GM23338 (cell line): ENCODE data around the gene GPSM1. TPM values are rescaled to one million over a fixed set of nuclear protein-coding genes. Genes with fewer than 3 reads are reported as not detected.
A peak's percentile ranks its signal among the peaks of the same experiment; 100 is the strongest.

Experiments used
- ATAC-seq: fragments of 200-7000 bp; cut with Tn5 transposase; 3 replicates; pipeline ENCODE4 v1.9.1; 2020
- DNase-seq: peaks from one replicate; pipeline ENCODE4 v3.0.0-alpha.2; 2015; ENCODE audit warnings: low spot score
- H2AFZ ChIP-seq: fragments of 200-600 bp; sonication (generic); 2 replicates; pipeline ENCODE4 v1.8.0; 2016; ENCODE audit warnings: antibody characterized with exemption, mild to moderate bottlenecking, moderate library complexity
- H3F3A ChIP-seq: fragments of 200-600 bp; sonication (generic); replicated peaks from 2 replicates; pipeline ENCODE4 v1.8.0; 2017; ENCODE audit warnings: antibody characterized with exemption, mixed run types, low read depth
- H3K27ac ChIP-seq: fragments of 200-600 bp; sonication (generic); 2 replicates; pipeline ENCODE4 v1.6.1; 2016; ENCODE audit warnings: low read depth
- H3K27me3 ChIP-seq: fragments of 200-600 bp; sonication (generic); 2 replicates; pipeline ENCODE4 v1.8.0; 2016; ENCODE audit warnings: mild to moderate bottlenecking, mixed run types, moderate library complexity; ENCODE audit not compliant: insufficient read depth
- H3K36me3 ChIP-seq: fragments of 200-600 bp; sonication (generic); 2 replicates; pipeline ENCODE4 v1.8.0; 2016; ENCODE audit warnings: mild to moderate bottlenecking; ENCODE audit not compliant: insufficient read depth
- H3K4me1 ChIP-seq: fragments of 200-600 bp; sonication (generic); 2 replicates; pipeline ENCODE4 v1.8.0; 2016; ENCODE audit warnings: mild to moderate bottlenecking, moderate library complexity; ENCODE audit not compliant: insufficient read depth
- H3K4me2 ChIP-seq: fragments of 200-600 bp; sonication (generic); 2 replicates; pipeline ENCODE4 v1.7.1; 2017; ENCODE audit warnings: mixed run types
- H3K4me3 ChIP-seq: fragments of 200-600 bp; sonication (generic); 2 replicates; pipeline ENCODE4 v1.6.1; 2016; ENCODE audit warnings: mixed run types
- H3K79me2 ChIP-seq: fragments of 200-600 bp; sonication (generic); replicated peaks from 2 replicates; pipeline ENCODE4 v1.8.0; 2017; ENCODE audit warnings: mild to moderate bottlenecking; ENCODE audit not compliant: insufficient read depth
- H3K9me2 ChIP-seq: fragments of 200-600 bp; sonication (generic); 2 replicates; pipeline ENCODE4 v1.8.0; 2017; ENCODE audit not compliant: insufficient read depth
- H4K20me1 ChIP-seq: fragments of 200-600 bp; sonication (generic); replicated peaks from 2 replicates; pipeline ENCODE4 v1.8.0; 2017; ENCODE audit warnings: mild to moderate bottlenecking; ENCODE audit not compliant: insufficient read depth
- H3K27ac Mint-ChIP-seq: 2 replicates; pipeline ENCODE4 v1.8.0; 2020; ENCODE audit warnings: inconsistent platforms, mild to moderate bottlenecking, moderate library complexity, mixed read lengths
- H3K27me3 Mint-ChIP-seq: 3 replicates; pipeline ENCODE4 v1.8.0; 2022; ENCODE audit warnings: low read depth, mild to moderate bottlenecking, moderate library complexity, mixed read lengths, inconsistent platforms; ENCODE audit not compliant: insufficient read depth, poor library complexity
- H3K36me3 Mint-ChIP-seq: 3 replicates; pipeline ENCODE4 v1.8.0; 2021; ENCODE audit warnings: low read depth, mild to moderate bottlenecking, inconsistent platforms, moderate library complexity, mixed read lengths
- H3K4me1 Mint-ChIP-seq: 3 replicates; pipeline ENCODE4 v1.8.0; 2020; ENCODE audit warnings: mild to moderate bottlenecking, inconsistent platforms, mixed read lengths
- H3K4me3 Mint-ChIP-seq: 3 replicates; pipeline ENCODE4 v1.8.0; 2021; ENCODE audit warnings: moderate library complexity, mild to moderate bottlenecking, inconsistent platforms, mixed read lengths
- H3K9me3 Mint-ChIP-seq: 3 replicates; pipeline ENCODE4 v1.8.0; 2020; ENCODE audit warnings: moderate library complexity, mild to moderate bottlenecking, inconsistent platforms, mixed read lengths
- CREB1 ChIP-seq: fragments of 250-450 bp; sonication (Bioruptor Pico); IDR thresholded peaks from 2 replicates; pipeline ENCODE4 v1.5.0; 2020; ENCODE audit warnings: low read depth, mild to moderate bottlenecking, moderate library complexity
- EZH2 ChIP-seq: fragments of 200-600 bp; sonication (generic); IDR thresholded peaks from one replicate; pipeline ENCODE4 v1.8.0; 2017; ENCODE audit warnings: antibody characterized with exemption, mild to moderate bottlenecking, low read depth; ENCODE audit not compliant: unreplicated experiment
- EZH2phosphoT487 ChIP-seq: fragments of 200-600 bp; sonication (generic); IDR thresholded peaks from one replicate; pipeline ENCODE4 v1.8.1; 2018; ENCODE audit warnings: antibody characterized with exemption; ENCODE audit not compliant: unreplicated experiment
- JUNB ChIP-seq: IDR thresholded peaks from one replicate; pipeline ENCODE4 v1.6.1; 2016; ENCODE audit warnings: antibody characterized with exemption; ENCODE audit not compliant: unreplicated experiment
- NANOG ChIP-seq: IDR thresholded peaks from 2 replicates; pipeline ENCODE4 v1.6.1; 2016; ENCODE audit warnings: antibody characterized with exemption, borderline replicate concordance
- POLR2AphosphoS5 ChIP-seq: IDR thresholded peaks from 2 replicates; pipeline ENCODE4 v1.6.1; 2016; ENCODE audit warnings: antibody characterized with exemption, low read depth
- STAT1 ChIP-seq: IDR thresholded peaks from one replicate; pipeline ENCODE4 v1.6.1; 2016; ENCODE audit warnings: antibody characterized with exemption; ENCODE audit not compliant: unreplicated experiment
- ZNF331 ChIP-seq: fragments of 250-450 bp; sonication (Bioruptor Pico); IDR thresholded peaks from 2 replicates; pipeline ENCODE4 v1.5.0; 2020; ENCODE audit warnings: low read depth, mild to moderate bottlenecking, moderate library complexity
- polyA plus RNA-seq: library from polyadenylated mRNA; unstranded; fragments of >200 nt; fragmentation: Nextera tagmentation; extraction: Ambion mirVana; gene quantifications from 2 replicates; pipeline ENCODE4 v1.2.1, GENCODE V29; 2016
- total RNA-seq: library from RNA; depleted of rRNA; stranded (reverse); fragments of >200 nt; shearing (Covaris generic); gene quantifications from 2 replicates; pipeline ENCODE4 v1.2.3, GENCODE V29; 2014
- TF ChIP-seq, protein P1 (sequence below): IDR thresholded peaks from one replicate; pipeline ENCODE4 v1.6.1; 2018; ENCODE audit warnings: antibody characterized with exemption; ENCODE audit not compliant: unreplicated experiment
- TF ChIP-seq, protein P2 (sequence below), 2 experiments: fragments of 200-600 bp in 1 of 2; sonication (generic) in 1 of 2; conservative IDR thresholded peaks; 2 replicates each; pipeline versions ENCODE4 v1.5.1 to v1.6.1; 2016 to 2017; ENCODE audit warnings: antibody characterized with exemption in 2 of 2, low read depth in 2 of 2, mild to moderate bottlenecking in 2 of 2, moderate library complexity in 1 of 2
- TF ChIP-seq, protein P3 (sequence below): IDR thresholded peaks from 2 replicates; pipeline ENCODE4 v1.6.1; 2016; ENCODE audit warnings: antibody characterized with exemption
- TF ChIP-seq, protein P4 (sequence below): fragments of 250-450 bp; sonication (Bioruptor Pico); IDR thresholded peaks from 2 replicates; pipeline ENCODE4 v1.5.0; 2020; ENCODE audit warnings: mild to moderate bottlenecking, moderate library complexity

GPSM1 gene
- total and polyA plus RNA-seq, 2 experiments from 2014 or later = 4.8 to 23.2 TPM

DNA sequence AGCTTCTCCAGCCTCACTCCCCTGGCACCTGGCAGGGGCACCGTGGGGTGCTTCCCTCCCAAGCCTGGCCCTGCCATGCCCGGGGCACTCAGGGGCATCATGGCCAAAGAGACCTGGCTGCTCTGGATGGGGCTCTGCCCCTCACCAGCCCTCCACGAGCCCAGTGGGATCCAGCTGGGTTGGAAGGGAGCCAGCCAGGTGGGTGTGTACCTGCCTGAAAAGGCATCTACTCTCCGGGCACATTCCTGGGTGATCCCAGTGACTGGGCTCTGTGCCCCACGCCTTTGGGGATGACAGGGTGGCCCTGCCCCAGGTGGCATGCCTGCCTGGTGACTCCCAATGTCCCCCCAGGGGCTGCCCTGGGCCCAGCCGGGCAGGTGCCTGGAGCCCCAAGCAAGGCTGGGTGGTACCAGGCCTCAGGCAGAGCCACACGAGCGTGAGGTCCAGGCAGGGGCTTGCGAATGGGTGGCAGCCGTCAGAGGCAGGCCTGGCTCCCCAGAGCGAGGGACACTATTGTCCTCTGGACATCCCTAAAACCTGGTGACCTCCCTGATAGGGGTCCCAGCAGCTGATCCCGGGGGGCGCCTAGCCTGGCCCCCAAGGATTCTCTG is 777 bp downstream of the GPSM1 start (continued):
- TF ChIP-seq, protein P1, sequence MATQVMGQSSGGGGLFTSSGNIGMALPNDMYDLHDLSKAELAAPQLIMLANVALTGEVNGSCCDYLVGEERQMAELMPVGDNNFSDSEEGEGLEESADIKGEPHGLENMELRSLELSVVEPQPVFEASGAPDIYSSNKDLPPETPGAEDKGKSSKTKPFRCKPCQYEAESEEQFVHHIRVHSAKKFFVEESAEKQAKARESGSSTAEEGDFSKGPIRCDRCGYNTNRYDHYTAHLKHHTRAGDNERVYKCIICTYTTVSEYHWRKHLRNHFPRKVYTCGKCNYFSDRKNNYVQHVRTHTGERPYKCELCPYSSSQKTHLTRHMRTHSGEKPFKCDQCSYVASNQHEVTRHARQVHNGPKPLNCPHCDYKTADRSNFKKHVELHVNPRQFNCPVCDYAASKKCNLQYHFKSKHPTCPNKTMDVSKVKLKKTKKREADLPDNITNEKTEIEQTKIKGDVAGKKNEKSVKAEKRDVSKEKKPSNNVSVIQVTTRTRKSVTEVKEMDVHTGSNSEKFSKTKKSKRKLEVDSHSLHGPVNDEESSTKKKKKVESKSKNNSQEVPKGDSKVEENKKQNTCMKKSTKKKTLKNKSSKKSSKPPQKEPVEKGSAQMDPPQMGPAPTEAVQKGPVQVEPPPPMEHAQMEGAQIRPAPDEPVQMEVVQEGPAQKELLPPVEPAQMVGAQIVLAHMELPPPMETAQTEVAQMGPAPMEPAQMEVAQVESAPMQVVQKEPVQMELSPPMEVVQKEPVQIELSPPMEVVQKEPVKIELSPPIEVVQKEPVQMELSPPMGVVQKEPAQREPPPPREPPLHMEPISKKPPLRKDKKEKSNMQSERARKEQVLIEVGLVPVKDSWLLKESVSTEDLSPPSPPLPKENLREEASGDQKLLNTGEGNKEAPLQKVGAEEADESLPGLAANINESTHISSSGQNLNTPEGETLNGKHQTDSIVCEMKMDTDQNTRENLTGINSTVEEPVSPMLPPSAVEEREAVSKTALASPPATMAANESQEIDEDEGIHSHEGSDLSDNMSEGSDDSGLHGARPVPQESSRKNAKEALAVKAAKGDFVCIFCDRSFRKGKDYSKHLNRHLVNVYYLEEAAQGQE = no peak
- TF ChIP-seq EZH2 (no peak), JUNB (no peak), ZNF331 (CRISPR knock-in tag) (no peak), POLR2AphosphoS5 (no peak), NANOG (no peak), CREB1 (CRISPR knock-in tag) (no peak), STAT1 (no peak)
- TF ChIP-seq, protein P2, sequence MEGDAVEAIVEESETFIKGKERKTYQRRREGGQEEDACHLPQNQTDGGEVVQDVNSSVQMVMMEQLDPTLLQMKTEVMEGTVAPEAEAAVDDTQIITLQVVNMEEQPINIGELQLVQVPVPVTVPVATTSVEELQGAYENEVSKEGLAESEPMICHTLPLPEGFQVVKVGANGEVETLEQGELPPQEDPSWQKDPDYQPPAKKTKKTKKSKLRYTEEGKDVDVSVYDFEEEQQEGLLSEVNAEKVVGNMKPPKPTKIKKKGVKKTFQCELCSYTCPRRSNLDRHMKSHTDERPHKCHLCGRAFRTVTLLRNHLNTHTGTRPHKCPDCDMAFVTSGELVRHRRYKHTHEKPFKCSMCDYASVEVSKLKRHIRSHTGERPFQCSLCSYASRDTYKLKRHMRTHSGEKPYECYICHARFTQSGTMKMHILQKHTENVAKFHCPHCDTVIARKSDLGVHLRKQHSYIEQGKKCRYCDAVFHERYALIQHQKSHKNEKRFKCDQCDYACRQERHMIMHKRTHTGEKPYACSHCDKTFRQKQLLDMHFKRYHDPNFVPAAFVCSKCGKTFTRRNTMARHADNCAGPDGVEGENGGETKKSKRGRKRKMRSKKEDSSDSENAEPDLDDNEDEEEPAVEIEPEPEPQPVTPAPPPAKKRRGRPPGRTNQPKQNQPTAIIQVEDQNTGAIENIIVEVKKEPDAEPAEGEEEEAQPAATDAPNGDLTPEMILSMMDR (conservative IDR thresholded peaks at IDR 0.05; ENCODE audit: low read depth in 2 of 2) = no peak
- TF ChIP-seq, protein P3, sequence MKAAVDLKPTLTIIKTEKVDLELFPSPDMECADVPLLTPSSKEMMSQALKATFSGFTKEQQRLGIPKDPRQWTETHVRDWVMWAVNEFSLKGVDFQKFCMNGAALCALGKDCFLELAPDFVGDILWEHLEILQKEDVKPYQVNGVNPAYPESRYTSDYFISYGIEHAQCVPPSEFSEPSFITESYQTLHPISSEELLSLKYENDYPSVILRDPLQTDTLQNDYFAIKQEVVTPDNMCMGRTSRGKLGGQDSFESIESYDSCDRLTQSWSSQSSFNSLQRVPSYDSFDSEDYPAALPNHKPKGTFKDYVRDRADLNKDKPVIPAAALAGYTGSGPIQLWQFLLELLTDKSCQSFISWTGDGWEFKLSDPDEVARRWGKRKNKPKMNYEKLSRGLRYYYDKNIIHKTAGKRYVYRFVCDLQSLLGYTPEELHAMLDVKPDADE = no peak

DNA sequence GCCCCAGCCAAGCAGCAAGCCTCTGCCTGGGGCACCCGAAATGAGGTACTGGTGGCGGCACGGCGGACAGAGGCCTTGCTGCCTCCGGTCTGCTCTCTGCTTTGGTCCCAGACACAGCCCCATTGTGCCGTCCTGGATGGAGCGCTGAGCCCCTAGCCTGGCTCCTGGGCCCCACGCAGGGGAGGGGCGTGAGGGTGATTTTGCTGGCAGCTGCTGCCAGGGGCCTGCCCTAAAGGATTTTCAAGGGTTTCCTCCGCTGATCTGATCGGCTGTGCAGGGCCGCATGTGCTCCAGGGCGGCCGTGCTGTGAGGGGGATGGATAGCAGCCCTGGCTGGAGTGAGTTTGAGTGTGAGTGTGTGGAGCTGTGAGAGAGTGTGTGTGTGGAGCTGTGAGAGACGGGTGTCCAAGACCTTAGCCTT is 1.3 kb downstream of the GPSM1 start:
- peak overlapping the region; percentile 64; the same call in 1 of the 2 replicates for H3K27ac Mint-ChIP-seq
- no peaks in the 10 kb centered on the region; the same call in 1 of the 2 replicates for H3K79me2 ChIP-seq
- TF ChIP-seq, protein P4, sequence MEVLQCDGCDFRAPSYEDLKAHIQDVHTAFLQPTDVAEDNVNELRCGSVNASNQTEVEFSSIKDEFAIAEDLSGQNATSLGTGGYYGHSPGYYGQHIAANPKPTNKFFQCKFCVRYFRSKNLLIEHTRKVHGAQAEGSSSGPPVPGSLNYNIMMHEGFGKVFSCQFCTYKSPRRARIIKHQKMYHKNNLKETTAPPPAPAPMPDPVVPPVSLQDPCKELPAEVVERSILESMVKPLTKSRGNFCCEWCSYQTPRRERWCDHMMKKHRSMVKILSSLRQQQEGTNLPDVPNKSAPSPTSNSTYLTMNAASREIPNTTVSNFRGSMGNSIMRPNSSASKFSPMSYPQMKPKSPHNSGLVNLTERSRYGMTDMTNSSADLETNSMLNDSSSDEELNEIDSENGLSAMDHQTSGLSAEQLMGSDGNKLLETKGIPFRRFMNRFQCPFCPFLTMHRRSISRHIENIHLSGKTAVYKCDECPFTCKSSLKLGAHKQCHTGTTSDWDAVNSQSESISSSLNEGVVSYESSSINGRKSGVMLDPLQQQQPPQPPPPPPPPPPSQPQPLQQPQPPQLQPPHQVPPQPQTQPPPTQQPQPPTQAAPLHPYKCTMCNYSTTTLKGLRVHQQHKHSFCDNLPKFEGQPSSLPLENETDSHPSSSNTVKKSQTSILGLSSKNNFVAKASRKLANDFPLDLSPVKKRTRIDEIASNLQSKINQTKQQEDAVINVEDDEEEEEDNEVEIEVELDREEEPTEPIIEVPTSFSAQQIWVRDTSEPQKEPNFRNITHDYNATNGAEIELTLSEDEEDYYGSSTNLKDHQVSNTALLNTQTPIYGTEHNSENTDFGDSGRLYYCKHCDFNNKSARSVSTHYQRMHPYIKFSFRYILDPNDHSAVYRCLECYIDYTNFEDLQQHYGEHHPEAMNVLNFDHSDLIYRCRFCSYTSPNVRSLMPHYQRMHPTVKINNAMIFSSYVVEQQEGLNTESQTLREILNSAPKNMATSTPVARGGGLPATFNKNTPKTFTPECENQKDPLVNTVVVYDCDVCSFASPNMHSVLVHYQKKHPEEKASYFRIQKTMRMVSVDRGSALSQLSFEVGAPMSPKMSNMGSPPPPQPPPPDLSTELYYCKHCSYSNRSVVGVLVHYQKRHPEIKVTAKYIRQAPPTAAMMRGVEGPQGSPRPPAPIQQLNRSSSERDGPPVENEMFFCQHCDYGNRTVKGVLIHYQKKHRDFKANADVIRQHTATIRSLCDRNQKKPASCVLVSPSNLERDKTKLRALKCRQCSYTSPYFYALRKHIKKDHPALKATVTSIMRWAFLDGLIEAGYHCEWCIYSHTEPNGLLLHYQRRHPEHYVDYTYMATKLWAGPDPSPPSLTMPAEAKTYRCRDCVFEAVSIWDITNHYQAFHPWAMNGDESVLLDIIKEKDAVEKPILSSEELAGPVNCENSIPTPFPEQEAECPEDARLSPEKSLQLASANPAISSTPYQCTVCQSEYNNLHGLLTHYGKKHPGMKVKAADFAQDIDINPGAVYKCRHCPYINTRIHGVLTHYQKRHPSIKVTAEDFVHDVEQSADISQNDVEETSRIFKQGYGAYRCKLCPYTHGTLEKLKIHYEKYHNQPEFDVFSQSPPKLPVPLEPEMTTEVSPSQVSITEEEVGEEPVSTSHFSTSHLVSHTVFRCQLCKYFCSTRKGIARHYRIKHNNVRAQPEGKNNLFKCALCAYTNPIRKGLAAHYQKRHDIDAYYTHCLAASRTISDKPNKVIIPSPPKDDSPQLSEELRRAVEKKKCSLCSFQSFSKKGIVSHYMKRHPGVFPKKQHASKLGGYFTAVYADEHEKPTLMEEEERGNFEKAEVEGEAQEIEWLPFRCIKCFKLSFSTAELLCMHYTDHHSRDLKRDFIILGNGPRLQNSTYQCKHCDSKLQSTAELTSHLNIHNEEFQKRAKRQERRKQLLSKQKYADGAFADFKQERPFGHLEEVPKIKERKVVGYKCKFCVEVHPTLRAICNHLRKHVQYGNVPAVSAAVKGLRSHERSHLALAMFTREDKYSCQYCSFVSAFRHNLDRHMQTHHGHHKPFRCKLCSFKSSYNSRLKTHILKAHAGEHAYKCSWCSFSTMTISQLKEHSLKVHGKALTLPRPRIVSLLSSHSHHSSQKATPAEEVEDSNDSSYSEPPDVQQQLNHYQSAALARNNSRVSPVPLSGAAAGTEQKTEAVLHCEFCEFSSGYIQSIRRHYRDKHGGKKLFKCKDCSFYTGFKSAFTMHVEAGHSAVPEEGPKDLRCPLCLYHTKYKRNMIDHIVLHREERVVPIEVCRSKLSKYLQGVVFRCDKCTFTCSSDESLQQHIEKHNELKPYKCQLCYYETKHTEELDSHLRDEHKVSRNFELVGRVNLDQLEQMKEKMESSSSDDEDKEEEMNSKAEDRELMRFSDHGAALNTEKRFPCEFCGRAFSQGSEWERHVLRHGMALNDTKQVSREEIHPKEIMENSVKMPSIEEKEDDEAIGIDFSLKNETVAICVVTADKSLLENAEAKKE (CRISPR knock-in tag) = no peak
- no peak for TF ChIP-seq EZH2phosphoT487
- no peak for TF ChIP-seq CREB1 (CRISPR knock-in tag)

More for the DNA sequence above, 1.3 kb downstream of the GPSM1 start:
- peak overlapping the region; percentile 55 for H3K4me3 Mint-ChIP-seq
- Histone ChIP-seq H3F3A (0 out of 2 replicates have a peak, but pooled peaks cover 3% of the 10 kb centered on the region), H3K27ac (no peak overlapping the region), H3K9me2 (no peaks in the 10 kb centered on the region), H4K20me1 (no peaks in the 10 kb centered on the region), H3K4me2 (peak overlapping the region; percentile 75; the same call in 1 of the 2 replicates), H3K4me1 (peaks cover 17% of the 10 kb centered on the region), H3K4me3 (peak overlapping the region; percentile 48; the same call in 1 of the 2 replicates), H2AFZ (no peak overlapping the region), H3K36me3 (no peaks in the 10 kb centered on the region), H3K27me3 (no peaks in the 10 kb centered on the region)
- peaks cover 8% of the 10 kb centered on the region for H3K4me1 Mint-ChIP-seq
- ATAC-seq (peak; percentile 31), DNase-seq (peak; percentile 45)
- no peaks in the 10 kb centered on the region for H3K9me3 Mint-ChIP-seq
- peaks cover 7% of the 10 kb centered on the region for H3K27me3 Mint-ChIP-seq
- H3K36me3 Mint-ChIP-seq = no peaks in the 10 kb centered on the region
